Common myeloid progenitor, CD34-positive (primary cell): Measurements from ENCODE around the gene PDE4B.

ENCODE experiments used
- CTCF ChIA-PET: fragments of 350-600 bp; sonication (Branson Sonifier 250); formaldehyde crosslinking; loops from one replicate; lab custom pipeline; 2021; ENCODE audit warnings: antibody characterized with exemption; lab: Charles Lee
- POLR2A ChIA-PET: fragments of 350-600 bp; sonication (Branson Sonifier 250); formaldehyde crosslinking; loops from one replicate; lab custom pipeline; 2021; ENCODE audit warnings: antibody characterized with exemption; lab: Charles Lee
- DNase-seq, 3 donors: peaks; one replicate each; pipeline versions ENCODE4 v3.0.0 to v3.0.0-alpha.2; 2013
- H3K27ac ChIP-seq, 2 experiments: 1 replicate in 1 of 2; 2 replicates in 1 of 2; pipeline ENCODE4 v1.7.0; 2013; ENCODE audit warnings: inconsistent platforms in 2 of 2, low read length in 2 of 2, mild to moderate bottlenecking in 2 of 2, low read depth in 1 of 2, moderate library complexity in 1 of 2; ENCODE audit not compliant: severe bottlenecking in 2 of 2, insufficient read depth in 1 of 2, poor library complexity in 1 of 2
- H3K27me3 ChIP-seq, 5 experiments: replicated peaks in 2 of 5; 1 replicate in 3 of 5; 2 replicates in 2 of 5; pipeline versions ENCODE4 v1.6.1 to v1.7.0; 2013; ENCODE audit warnings: low read length in 4 of 5, mild to moderate bottlenecking in 2 of 5, moderate library complexity in 2 of 5, inconsistent platforms in 1 of 5; ENCODE audit not compliant: insufficient read depth in 5 of 5, control insufficient read depth in 4 of 5
- H3K36me3 ChIP-seq, 4 experiments: 1 replicate in 2 of 4; 2 replicates in 2 of 4; pipeline versions ENCODE4 v1.6.1 to v1.7.0; 2013; ENCODE audit warnings: low read length in 3 of 4, control low read depth in 1 of 4, mild to moderate bottlenecking in 1 of 4; ENCODE audit not compliant: control insufficient read depth in 4 of 4, insufficient read depth in 4 of 4
- H3K4me1 ChIP-seq, 4 experiments: 1 replicate in 3 of 4; 2 replicates in 1 of 4; pipeline versions ENCODE4 v1.6.1 to v1.7.1; 2013; ENCODE audit warnings: low read length in 3 of 4, mild to moderate bottlenecking in 3 of 4, control low read depth in 1 of 4, inconsistent platforms in 1 of 4, moderate library complexity in 1 of 4; ENCODE audit not compliant: control insufficient read depth in 4 of 4, insufficient read depth in 4 of 4; ENCODE audit errors: control extremely low read depth in 1 of 4
- H3K4me3 ChIP-seq, 7 experiments: 1 replicate in 4 of 7; 2 replicates in 3 of 7; pipeline versions ENCODE4 v1.5.1 to v1.7.0; 2013; ENCODE audit warnings: mild to moderate bottlenecking in 7 of 7, low read length in 6 of 7, moderate library complexity in 6 of 7, inconsistent platforms in 2 of 7, low read depth in 2 of 7, control low read depth in 1 of 7; ENCODE audit not compliant: insufficient read depth in 4 of 7, control insufficient read depth in 1 of 7; ENCODE audit errors: extremely low read depth in 1 of 7
- H3K9me3 ChIP-seq, 5 experiments: 1 replicate in 4 of 5; 2 replicates in 1 of 5; pipeline versions ENCODE4 v1.6.1 to v1.7.1; 2013; ENCODE audit warnings: low read length in 4 of 5, mild to moderate bottlenecking in 2 of 5, inconsistent platforms in 1 of 5, low read depth in 1 of 5, moderate library complexity in 1 of 5; ENCODE audit not compliant: control insufficient read depth in 4 of 5, insufficient read depth in 2 of 5; ENCODE audit errors: control extremely low read depth in 1 of 5
- WGBS: methylation state at CpG from one replicate; pipeline ENCODE4 v1.1.5; 2013; ENCODE audit not compliant: insufficient coverage; 5-methylcytosine and 5-hydroxymethylcytosine counted together

Gene PDE4B

DNA sequence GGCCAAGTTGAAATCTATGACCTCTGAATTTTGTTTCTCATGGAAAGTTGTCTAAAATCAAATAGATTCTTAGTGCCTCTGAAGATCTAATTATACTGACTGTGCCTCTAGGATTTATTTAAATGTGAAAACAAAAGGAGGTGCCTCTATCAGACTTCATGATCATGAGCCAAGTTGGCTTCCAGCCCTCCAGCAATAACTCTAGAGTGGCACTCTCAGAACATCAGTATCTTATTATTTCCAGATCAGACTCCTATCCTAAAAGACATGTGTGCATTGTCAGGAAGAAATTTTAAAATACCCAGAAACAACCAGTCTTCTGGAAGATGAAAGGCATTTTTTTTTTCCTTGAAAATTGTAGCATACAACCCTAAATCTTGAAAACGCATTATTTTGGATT lies 368.0 kb downstream of the PDE4B start:
- no peak for DNase-seq
- H3K4me1 ChIP-seq: no peaks in the 10 kb centered on the region
- H3K36me3 ChIP-seq: no peaks in the 10 kb centered on the region
- no peaks in the 10 kb centered on the region for H3K9me3 ChIP-seq
- no peaks in the 10 kb centered on the region for H3K27me3 ChIP-seq
- WGBS: no CpG with 5 or more reads among the region's 1 CpG
- ChIA-PET POLR2A (no interaction called here), CTCF (no interaction called here)
- no peak overlapping the region for H3K27ac ChIP-seq
- no peak overlapping the region for H3K4me3 ChIP-seq

DNA sequence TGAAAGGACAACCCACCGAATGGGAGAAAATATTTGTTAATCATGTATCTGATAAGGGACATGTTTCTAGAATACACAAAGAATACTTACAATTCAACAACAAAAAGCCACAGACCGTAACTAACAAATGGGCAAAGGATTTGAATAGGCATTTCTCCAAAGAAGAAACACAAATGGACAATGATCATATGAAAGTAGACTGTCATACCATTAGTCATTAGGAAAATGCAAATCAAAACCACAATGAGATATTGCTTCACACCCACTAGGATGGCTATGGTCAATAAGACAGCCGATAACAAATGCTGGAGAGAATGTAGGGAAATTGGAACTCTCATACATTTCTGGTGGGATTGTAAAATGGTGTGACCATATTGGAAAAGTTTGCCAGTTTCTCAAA lies 374.1 kb downstream of the PDE4B start:
- ChIA-PET CTCF (no interaction called here), POLR2A (no interaction called here)
- H3K9me3 ChIP-seq: no peaks in the 10 kb centered on the region
- H3K4me1 ChIP-seq: no peaks in the 10 kb centered on the region
- no peaks in the 10 kb centered on the region for H3K36me3 ChIP-seq
- DNase-seq: no peak
- no peaks in the 10 kb centered on the region for H3K27me3 ChIP-seq
- H3K4me3 ChIP-seq: no peak overlapping the region
- no CpG with 5 or more reads among the region's 3 CpGs for WGBS
- H3K27ac ChIP-seq: no peak overlapping the region

GRCh38 chr1:66167267-66167666 lies 374.6 kb downstream of the PDE4B start:
- Histone ChIP-seq H3K27ac (no peak overlapping the region), H3K36me3 (no peaks in the 10 kb centered on the region), H3K9me3 (no peaks in the 10 kb centered on the region), H3K27me3 (no peaks in the 10 kb centered on the region), H3K4me1 (no peaks in the 10 kb centered on the region), H3K4me3 (no peak overlapping the region)
- ChIA-PET CTCF (no interaction called here), POLR2A (no interaction called here)
- no peak for DNase-seq

DNA sequence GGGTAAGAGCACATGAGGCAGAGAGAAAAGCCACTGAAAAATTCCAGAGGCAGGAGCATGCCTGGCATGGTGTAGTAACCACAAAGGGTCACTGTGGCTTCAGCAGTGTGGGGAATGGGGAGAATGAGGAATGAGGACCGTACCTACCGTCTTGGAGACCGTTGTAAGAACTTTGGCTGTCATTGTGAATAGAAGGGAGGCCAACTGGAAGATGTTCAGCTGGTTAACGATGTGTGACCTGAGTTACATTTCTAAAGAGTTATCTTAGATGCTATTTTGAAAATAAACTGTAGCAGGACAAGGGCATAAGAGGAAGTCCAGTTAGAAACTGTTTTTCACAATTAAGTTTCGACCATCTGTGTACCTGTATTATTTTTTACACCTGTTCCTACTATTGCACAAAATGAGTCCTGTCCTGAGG lies 375.8 kb downstream of the PDE4B start:
- Histone ChIP-seq H3K36me3 (no peaks in the 10 kb centered on the region), H3K4me1 (no peaks in the 10 kb centered on the region), H3K27me3 (no peaks in the 10 kb centered on the region), H3K4me3 (no peak overlapping the region), H3K27ac (no peak overlapping the region), H3K9me3 (no peaks in the 10 kb centered on the region)
- CTCF ChIA-PET: interaction anchor here (0.7 kb wide), 1 partner anchor 1119 kb away, joined by 4 read pairs; no protein-coding TSS in a partner anchor
- 100% methylated on average over 3 of the region's 5 CpGs for WGBS
- no peak for DNase-seq
- POLR2A ChIA-PET: no interaction called here

- CTCF ChIA-PET: interaction anchor here (1.2 kb wide), 1 partner anchor 73 kb away, joined by 3 read pairs; no protein-coding TSS in a partner anchor
These were observed 376.4 kb downstream of the PDE4B start for GRCh38 chr1:66168948-66169671.

DNA sequence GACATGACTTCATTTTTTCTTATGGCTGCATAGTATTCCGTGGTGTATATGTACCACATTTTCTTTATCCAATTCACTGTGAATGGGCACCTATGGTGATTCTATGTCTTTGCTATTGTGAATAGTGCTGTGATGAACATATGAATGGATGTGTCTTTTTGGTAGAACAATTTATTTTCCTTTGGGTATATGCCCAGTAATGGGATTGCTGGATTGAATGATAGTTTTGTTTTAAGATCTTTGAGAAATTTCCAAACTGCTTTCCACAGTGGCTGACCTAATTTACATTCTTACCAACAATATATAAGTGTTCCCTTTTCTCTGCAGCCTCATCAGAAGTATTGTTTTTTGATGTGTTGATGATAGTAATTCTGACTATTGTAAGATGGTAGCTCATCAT lies 379.6 kb downstream of the PDE4B start:
- Histone ChIP-seq H3K4me3 (no peak overlapping the region), H3K27me3 (no peaks in the 10 kb centered on the region), H3K4me1 (peaks cover 0 to 6% (median 2%) of the 10 kb centered on the region in 4 experiments), H3K27ac (no peak overlapping the region), H3K9me3 (no peaks in the 10 kb centered on the region), H3K36me3 (no peaks in the 10 kb centered on the region)
- no peak for DNase-seq
- POLR2A ChIA-PET: interaction anchor here (0.7 kb wide), 1 partner anchor 230 kb away, joined by 3 read pairs; no protein-coding TSS in a partner anchor
- no CpG with 5 or more reads among the region's 1 CpG for WGBS
- CTCF ChIA-PET: interaction anchor here (1.0 kb wide), 1 partner anchor 9 kb away, joined by 3 read pairs; no protein-coding TSS in a partner anchor

More at GRCh38 chr1:66168948-66169671, 376.4 kb downstream of the PDE4B start:
- Histone ChIP-seq H3K9me3 (no peaks in the 10 kb centered on the region), H3K4me1 (no peaks in the 10 kb centered on the region), H3K27ac (no peak overlapping the region), H3K4me3 (no peak overlapping the region), H3K27me3 (no peaks in the 10 kb centered on the region), H3K36me3 (no peaks in the 10 kb centered on the region)
- 96% methylated on average over 4 of the region's 6 CpGs for WGBS
- POLR2A ChIA-PET: no interaction called here
- no peak for DNase-seq

DNA sequence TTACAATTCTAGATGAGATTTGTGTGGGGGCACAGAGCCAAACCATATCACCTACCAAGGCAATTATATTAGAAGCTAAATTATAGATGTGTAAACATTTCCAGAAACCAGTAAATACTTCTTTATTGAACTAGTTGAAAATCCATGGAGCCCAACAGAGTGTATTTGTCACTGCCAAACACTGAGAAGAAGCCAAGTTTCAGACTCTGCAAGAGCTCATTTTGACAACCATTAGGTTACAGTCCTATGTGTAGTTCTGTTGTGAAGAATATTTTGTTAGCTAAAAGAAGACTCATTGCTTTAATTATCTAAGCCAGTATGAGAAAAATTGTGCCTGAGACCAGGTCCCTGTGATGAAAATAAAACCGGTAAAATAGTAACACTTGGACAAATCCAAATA lies 382.4 kb downstream of the PDE4B start:
- peaks cover 0 to 6% (median 2%) of the 10 kb centered on the region in 4 experiments for H3K4me1 ChIP-seq
- H3K27ac ChIP-seq: no peak overlapping the region
- no peaks in the 10 kb centered on the region for H3K36me3 ChIP-seq
- no peaks in the 10 kb centered on the region for H3K27me3 ChIP-seq
- H3K9me3 ChIP-seq: no peaks in the 10 kb centered on the region
- POLR2A ChIA-PET: no interaction called here
- no peak for DNase-seq
- no peak overlapping the region for H3K4me3 ChIP-seq
- CTCF ChIA-PET: no interaction called here
- 100% methylated on average over 1 of the region's 1 CpG for WGBS
